RWPE2 (cell line): ENCODE results near the gene EPHA6.
A peak's percentile ranks its signal among the peaks of the same experiment; 100 is the strongest.
"Not testable (repeated sequence)": the region's sequence is repeated elsewhere in the genome, so short reads cannot be mapped to it uniquely, and the experiment has no call there.

Source experiments
- ATAC-seq: fragments of 200-7000 bp; cut with Tn5 transposase; 3 replicates; pipeline ENCODE4 v1.9.1; 2021; ENCODE audit warnings: low read depth
- DNase-seq: peaks from one replicate; pipeline ENCODE4 v3.0.0-alpha.2; 2020; ENCODE audit warnings: low spot score
- H3K27ac ChIP-seq: fragments of 450-650 bp; 2 replicates; pipeline ENCODE4 v1.5.1; 2017; ENCODE audit warnings: mild to moderate bottlenecking; ENCODE audit not compliant: poor library complexity, severe bottlenecking
- H3K27me3 ChIP-seq: fragments of 250-450 bp; sonication (Bioruptor Pico); 2 replicates; pipeline ENCODE4 v1.5.1; 2021; ENCODE audit warnings: mild to moderate bottlenecking, moderate library complexity; ENCODE audit not compliant: insufficient read depth, poor library complexity, severe bottlenecking
- H3K36me3 ChIP-seq: fragments of 250-450 bp; sonication (Bioruptor Pico); 2 replicates; pipeline ENCODE4 v1.5.1; 2020; ENCODE audit warnings: low read depth, mild to moderate bottlenecking, moderate library complexity
- H3K4me1 ChIP-seq: fragments of 250-450 bp; sonication (Bioruptor Pico); 2 replicates; pipeline ENCODE4 v1.5.1; 2021; ENCODE audit warnings: mild to moderate bottlenecking, moderate library complexity; ENCODE audit not compliant: insufficient read depth, poor library complexity, severe bottlenecking
- H3K4me3 ChIP-seq: fragments of 250-450 bp; sonication (Bioruptor Pico); 2 replicates; pipeline ENCODE4 v1.5.1; 2021; ENCODE audit warnings: mild to moderate bottlenecking, moderate library complexity; ENCODE audit not compliant: severe bottlenecking
- H3K9me3 ChIP-seq: fragments of 250-450 bp; sonication (Bioruptor Pico); 2 replicates; pipeline ENCODE4 v1.5.1; 2021; ENCODE audit warnings: mild to moderate bottlenecking, moderate library complexity; ENCODE audit not compliant: severe bottlenecking
- CTCF ChIP-seq: fragments of 450-650 bp; IDR thresholded peaks from one replicate; pipeline ENCODE4 v1.5.1; 2017; ENCODE audit warnings: mild to moderate bottlenecking, moderate library complexity; ENCODE audit not compliant: poor library complexity, severe bottlenecking

The EPHA6 gene

GRCh38 chr3:96900031-96900430 is 85.6 kb downstream of the EPHA6 start:
- H3K27me3 ChIP-seq, result no peaks in the 10 kb centered on the region
- DNase-seq (no peak), ATAC-seq (no peak)
- no peak for TF ChIP-seq CTCF
- no peaks in the 10 kb centered on the region for H3K4me1 ChIP-seq
- no peaks in the 10 kb centered on the region for H3K36me3 ChIP-seq
- peaks cover 2% of the 10 kb centered on the region for H3K9me3 ChIP-seq
- H3K4me3 ChIP-seq, result no peak overlapping the region
- no peak overlapping the region for H3K27ac ChIP-seq

GRCh38 chr3:96900566-96900965 is 86.2 kb downstream of the EPHA6 start:
- H3K27ac ChIP-seq, result no peak overlapping the region
- ATAC-seq (no peak), DNase-seq (no peak)

GRCh38 chr3:96915445-96915844 is 101.1 kb downstream of the EPHA6 start:
- Histone ChIP-seq H3K27ac (no peak overlapping the region), H3K4me1 (no peaks in the 10 kb centered on the region), H3K9me3 (no peaks in the 10 kb centered on the region), H3K4me3 (no peak overlapping the region), H3K36me3 (no peaks in the 10 kb centered on the region), H3K27me3 (no peaks in the 10 kb centered on the region)
- ATAC-seq (peak; percentile 55; the same call in 1 of the 3 replicates), DNase-seq (no peak)
- TF ChIP-seq CTCF, result no peak

More at GRCh38 chr3:96900566-96900965, 86.2 kb downstream of the EPHA6 start:
- no peaks in the 10 kb centered on the region for H3K27me3 ChIP-seq
- no peak overlapping the region for H3K4me3 ChIP-seq
- no peak for TF ChIP-seq CTCF
- H3K4me1 ChIP-seq, result no peaks in the 10 kb centered on the region
- peaks cover 2% of the 10 kb centered on the region for H3K9me3 ChIP-seq
- H3K36me3 ChIP-seq, result no peaks in the 10 kb centered on the region

GRCh38 chr3:96931119-96931862 is 116.9 kb downstream of the EPHA6 start:
- H3K27ac ChIP-seq, result no peak overlapping the region
- no peaks in the 10 kb centered on the region for H3K36me3 ChIP-seq
- ATAC-seq (no peak), DNase-seq (no peak)
- H3K9me3 ChIP-seq, result peaks cover 3% of the 10 kb centered on the region
- no peaks in the 10 kb centered on the region for H3K27me3 ChIP-seq
- no peak for TF ChIP-seq CTCF
- H3K4me3 ChIP-seq, result no peak overlapping the region
- H3K4me1 ChIP-seq, result no peaks in the 10 kb centered on the region

GRCh38 chr3:96942131-96942530 is 127.7 kb downstream of the EPHA6 start:
- H3K27ac ChIP-seq, H3K9me3 ChIP-seq, ATAC-seq, H3K4me3 ChIP-seq, H3K36me3 ChIP-seq, DNase-seq, H3K27me3 ChIP-seq, H3K4me1 ChIP-seq: not testable (repeated sequence)
